Measurements from ENCODE around the gene PXN.
"Not testable (repeated sequence)": the region's sequence is repeated elsewhere in the genome, so short reads cannot be mapped to it uniquely, and the experiment has no call there.

Gene PXN

DNA sequence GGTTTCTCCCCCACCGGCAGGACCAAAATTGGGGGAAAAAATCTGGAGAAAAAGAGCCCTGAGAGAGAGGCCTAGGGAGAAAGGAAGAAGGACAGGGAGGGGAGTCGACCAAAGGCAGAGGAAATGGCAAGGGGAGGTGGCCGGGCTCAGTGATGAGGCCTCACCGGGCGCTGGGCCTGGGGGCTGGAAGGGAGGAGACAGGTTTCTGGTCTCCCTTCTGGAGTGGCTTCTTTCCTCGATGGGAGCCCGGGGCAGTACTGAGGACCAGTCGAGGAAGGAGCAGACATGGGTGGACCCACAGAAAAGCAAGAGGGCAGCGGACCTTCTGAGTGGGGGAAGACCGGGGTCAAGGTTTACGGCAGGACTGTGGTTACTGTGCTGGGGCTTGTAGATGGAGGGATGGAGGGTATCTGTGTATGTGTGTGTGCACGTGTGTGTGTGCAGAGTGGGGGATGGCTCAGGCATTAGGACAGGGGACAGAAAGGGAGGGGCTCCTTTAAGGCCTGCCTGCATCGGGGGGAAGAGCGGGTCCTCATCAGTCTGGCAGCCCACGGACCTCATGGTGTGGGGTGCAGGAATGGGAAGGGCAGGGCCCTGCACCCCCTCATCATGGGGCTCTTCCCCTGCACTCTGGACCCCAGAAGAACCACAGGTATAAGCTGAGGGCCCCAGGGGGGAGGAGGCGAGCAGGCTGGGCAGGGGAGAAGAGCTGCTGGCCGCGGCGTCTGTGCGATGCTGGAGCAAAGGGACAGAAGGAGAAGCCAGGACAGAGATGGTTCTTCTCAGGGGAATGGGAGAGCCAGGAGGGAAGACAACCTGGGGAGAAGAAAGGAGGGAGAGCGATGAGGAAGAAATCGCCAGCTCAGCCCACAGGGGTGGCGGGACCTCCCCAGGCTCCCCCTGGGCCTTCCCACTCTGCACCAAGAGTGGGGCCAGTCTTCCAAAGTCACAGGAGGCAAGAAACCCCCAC is 49.5 kb downstream of the PXN start:
- DNase-seq (ENCODE audit: low read depth) = no peak
- TF ChIP-seq, protein P1, sequence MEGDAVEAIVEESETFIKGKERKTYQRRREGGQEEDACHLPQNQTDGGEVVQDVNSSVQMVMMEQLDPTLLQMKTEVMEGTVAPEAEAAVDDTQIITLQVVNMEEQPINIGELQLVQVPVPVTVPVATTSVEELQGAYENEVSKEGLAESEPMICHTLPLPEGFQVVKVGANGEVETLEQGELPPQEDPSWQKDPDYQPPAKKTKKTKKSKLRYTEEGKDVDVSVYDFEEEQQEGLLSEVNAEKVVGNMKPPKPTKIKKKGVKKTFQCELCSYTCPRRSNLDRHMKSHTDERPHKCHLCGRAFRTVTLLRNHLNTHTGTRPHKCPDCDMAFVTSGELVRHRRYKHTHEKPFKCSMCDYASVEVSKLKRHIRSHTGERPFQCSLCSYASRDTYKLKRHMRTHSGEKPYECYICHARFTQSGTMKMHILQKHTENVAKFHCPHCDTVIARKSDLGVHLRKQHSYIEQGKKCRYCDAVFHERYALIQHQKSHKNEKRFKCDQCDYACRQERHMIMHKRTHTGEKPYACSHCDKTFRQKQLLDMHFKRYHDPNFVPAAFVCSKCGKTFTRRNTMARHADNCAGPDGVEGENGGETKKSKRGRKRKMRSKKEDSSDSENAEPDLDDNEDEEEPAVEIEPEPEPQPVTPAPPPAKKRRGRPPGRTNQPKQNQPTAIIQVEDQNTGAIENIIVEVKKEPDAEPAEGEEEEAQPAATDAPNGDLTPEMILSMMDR (IDR thresholded peaks at IDR 0.05; ENCODE audit: insufficient read depth, low read depth, low read length, missing control alignments) = no peak
- H3K4me3 ChIP-seq (ENCODE audit: low read depth, low read length) = no peak overlapping the region

DNA sequence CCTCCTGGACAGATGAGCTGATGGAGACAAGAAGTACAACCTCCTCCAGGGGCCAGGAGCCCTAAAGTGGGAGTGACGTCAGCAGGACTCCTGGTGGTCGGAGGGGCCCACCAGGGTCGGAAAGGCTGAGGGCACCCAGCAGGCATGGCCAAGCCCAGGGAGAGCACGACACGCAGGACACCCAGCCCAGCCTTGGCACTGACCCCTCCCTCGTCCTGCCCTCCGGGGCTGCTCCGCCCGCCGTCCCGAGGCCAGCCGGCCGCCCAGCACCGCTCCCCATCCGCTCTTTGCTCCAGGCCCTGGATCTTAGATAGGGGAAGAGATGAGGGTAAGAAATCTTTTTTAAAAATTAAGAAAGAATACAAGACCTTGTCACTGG is 50.2 kb downstream of the PXN start:
- TF ChIP-seq, protein P1 (IDR thresholded peaks at IDR 0.05; ENCODE audit: insufficient read depth, low read depth, low read length, missing control alignments) = no peak
- no peak for DNase-seq (ENCODE audit: low read depth)
- no peak overlapping the region for H3K4me3 ChIP-seq (ENCODE audit: low read depth, low read length)

GRCh38 chr12:120214626-120215356 is 50.7 kb downstream of the PXN start:
- TF ChIP-seq, protein P1 (IDR thresholded peaks at IDR 0.05; ENCODE audit: insufficient read depth, low read depth, low read length, missing control alignments) = no peak
- no peak overlapping the region for H3K4me3 ChIP-seq (ENCODE audit: low read depth, low read length)
- no peak for DNase-seq (ENCODE audit: low read depth)

GRCh38 chr12:120213758-120214157 is 51.8 kb downstream of the PXN start:
- no peak for DNase-seq (ENCODE audit: low read depth)
- TF ChIP-seq, protein P1 (IDR thresholded peaks at IDR 0.05; ENCODE audit: insufficient read depth, low read depth, low read length, missing control alignments) = no peak
- H3K4me3 ChIP-seq (ENCODE audit: low read depth, low read length) = no peak overlapping the region

- not testable (repeated sequence) for DNase-seq (ENCODE audit: low read depth); H3K4me3 ChIP-seq (ENCODE audit: low read depth, low read length)
Observed at GRCh38 chr12:120213182-120213581, 52.3 kb downstream of the PXN start.

DNA sequence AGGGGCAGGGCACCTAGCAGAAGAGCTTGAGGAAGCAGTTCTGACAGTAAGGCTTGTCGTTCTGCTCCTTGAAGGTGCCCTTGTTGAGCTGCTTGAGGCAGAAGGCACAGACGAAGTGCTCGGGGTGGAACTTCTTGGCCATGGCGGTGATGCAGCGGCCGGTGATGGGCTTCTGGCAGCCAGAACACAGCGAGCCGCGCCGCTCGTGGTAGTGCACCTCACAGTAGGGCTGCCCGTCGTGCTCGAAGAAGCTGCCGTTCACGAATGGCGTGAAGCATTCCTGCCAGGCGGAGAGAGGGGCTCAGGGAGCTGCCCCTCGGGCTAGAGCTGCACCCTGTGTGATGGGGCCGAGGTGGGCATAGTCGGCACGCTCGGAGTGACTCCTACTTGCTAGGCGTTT is 53.2 kb downstream of the PXN start:
- TF ChIP-seq, protein P1 (IDR thresholded peaks at IDR 0.05; ENCODE audit: insufficient read depth, low read depth, low read length, missing control alignments) = no peak
- no peak for DNase-seq (ENCODE audit: low read depth)
- no peak overlapping the region for H3K4me3 ChIP-seq (ENCODE audit: low read depth, low read length)

DNA sequence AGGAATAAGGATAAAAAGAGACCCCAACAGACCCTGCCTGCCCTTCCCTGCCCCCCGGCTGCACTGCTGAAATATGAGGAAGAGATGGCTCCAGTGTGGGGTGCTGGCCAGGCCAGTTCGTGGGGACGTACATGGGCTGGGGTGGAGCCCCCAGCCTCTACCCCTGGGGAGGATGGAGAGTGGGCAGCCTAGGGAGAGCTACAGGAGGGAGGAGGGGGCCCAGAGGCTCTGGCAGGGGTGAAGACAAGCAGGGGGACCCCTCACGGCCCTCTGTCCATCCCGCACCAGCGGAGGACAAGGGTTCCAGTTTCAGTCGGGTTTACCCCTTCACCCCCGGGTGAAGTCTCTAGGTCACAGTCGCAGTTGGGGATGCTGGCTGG is 53.6 kb downstream of the PXN start:
- DNase-seq (ENCODE audit: low read depth) = no peak
- TF ChIP-seq, protein P1 (IDR thresholded peaks at IDR 0.05; ENCODE audit: insufficient read depth, low read depth, low read length, missing control alignments) = no peak

More for the DNA sequence above, 53.6 kb downstream of the PXN start:
- H3K4me3 ChIP-seq (ENCODE audit: low read depth, low read length) = no peak overlapping the region

Data from GM12865 (cell line).